ENCODE measurements around the gene TMEM217.
"Not testable (repeated sequence)": the region's sequence is repeated elsewhere in the genome, so short reads cannot be mapped to it uniquely, and the experiment has no call there.

The TMEM217 gene

DNA sequence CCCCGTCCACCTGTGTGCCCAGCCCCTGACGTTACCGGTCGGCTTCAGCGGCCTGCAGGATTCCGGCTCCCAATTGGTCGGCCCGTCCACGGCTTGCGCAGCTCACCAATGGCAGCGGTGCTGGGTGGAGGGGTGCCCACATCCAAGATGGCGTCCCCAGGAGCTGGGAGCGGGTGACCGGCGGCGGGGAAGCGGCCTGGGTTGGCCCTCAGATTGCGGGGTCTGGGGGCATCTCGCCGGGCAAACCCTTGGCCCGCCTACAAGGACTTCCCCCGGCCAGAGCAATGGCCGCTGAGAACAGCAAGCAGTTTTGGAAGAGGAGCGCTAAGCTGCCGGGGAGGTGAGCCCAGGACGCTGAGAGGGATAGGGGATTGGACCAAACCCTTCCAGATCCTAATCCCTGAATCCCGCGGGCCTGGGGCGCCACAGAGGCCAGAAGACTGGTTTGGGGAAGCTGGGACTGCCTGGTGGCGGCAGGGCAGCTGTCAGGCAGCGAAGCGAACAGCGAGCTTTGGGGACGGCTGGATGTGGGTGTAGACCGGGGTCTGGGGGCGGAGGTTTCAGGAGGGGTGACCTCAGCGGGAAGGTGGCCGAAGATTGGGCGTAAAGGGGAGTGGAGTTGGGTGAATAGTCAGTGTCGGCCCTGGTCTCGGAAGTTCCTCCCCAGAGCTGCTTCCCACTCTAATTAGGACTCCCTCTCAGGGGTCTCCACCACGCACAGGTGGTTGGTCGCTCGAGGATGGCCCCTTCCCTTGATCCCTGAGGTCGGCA lies at the start of gene TMEM217, which contains the start of gene TBC1D22B (continued):
- TF ChIP-seq, protein P1, sequence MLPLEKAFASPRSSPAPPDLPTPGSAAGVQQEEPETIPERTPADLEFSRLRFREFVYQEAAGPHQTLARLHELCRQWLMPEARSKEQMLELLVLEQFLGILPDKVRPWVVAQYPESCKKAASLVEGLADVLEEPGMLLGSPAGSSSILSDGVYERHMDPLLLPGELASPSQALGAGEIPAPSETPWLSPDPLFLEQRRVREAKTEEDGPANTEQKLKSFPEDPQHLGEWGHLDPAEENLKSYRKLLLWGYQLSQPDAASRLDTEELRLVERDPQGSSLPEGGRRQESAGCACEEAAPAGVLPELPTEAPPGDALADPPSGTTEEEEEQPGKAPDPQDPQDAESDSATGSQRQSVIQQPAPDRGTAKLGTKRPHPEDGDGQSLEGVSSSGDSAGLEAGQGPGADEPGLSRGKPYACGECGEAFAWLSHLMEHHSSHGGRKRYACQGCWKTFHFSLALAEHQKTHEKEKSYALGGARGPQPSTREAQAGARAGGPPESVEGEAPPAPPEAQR (tag by site-specific recombination; IDR thresholded peaks at IDR 0.05), result peak; percentile 41; the same call in 1 of the 2 replicates
- TF ChIP-seq YY2 (tag by site-specific recombination; IDR thresholded peaks at IDR 0.05) (peak; percentile 94), ZNF292 (tag by site-specific recombination; IDR thresholded peaks at IDR 0.05; ENCODE audit: borderline replicate concordance, low read depth) (no peak), ZNF701 (tag by site-specific recombination; IDR thresholded peaks at IDR 0.05) (no peak), ZNF426 (tag by site-specific recombination; IDR thresholded peaks at IDR 0.05) (no peak), ZFP69B (tag by site-specific recombination; IDR thresholded peaks at IDR 0.05) (0 out of 2 replicates have a peak, but pooled peaks have one; percentile 29), SP7 (tag by site-specific recombination; IDR thresholded peaks at IDR 0.05) (peak; percentile 78; the same call in 1 of the 2 replicates), ZFHX2 (tag by site-specific recombination; conservative IDR thresholded peaks at IDR 0.05) (peak; percentile 99), WT1 (tag by site-specific recombination; IDR thresholded peaks at IDR 0.05) (peak; percentile 69), ZBTB48 (tag by site-specific recombination; IDR thresholded peaks at IDR 0.05) (peak; percentile 81; the same call in 1 of the 2 replicates)
- TF ChIP-seq, protein P2, sequence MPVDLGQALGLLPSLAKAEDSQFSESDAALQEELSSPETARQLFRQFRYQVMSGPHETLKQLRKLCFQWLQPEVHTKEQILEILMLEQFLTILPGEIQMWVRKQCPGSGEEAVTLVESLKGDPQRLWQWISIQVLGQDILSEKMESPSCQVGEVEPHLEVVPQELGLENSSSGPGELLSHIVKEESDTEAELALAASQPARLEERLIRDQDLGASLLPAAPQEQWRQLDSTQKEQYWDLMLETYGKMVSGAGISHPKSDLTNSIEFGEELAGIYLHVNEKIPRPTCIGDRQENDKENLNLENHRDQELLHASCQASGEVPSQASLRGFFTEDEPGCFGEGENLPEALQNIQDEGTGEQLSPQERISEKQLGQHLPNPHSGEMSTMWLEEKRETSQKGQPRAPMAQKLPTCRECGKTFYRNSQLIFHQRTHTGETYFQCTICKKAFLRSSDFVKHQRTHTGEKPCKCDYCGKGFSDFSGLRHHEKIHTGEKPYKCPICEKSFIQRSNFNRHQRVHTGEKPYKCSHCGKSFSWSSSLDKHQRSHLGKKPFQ (tag by site-specific recombination; IDR thresholded peaks at IDR 0.05), result no peak
- TF ChIP-seq, protein P3, sequence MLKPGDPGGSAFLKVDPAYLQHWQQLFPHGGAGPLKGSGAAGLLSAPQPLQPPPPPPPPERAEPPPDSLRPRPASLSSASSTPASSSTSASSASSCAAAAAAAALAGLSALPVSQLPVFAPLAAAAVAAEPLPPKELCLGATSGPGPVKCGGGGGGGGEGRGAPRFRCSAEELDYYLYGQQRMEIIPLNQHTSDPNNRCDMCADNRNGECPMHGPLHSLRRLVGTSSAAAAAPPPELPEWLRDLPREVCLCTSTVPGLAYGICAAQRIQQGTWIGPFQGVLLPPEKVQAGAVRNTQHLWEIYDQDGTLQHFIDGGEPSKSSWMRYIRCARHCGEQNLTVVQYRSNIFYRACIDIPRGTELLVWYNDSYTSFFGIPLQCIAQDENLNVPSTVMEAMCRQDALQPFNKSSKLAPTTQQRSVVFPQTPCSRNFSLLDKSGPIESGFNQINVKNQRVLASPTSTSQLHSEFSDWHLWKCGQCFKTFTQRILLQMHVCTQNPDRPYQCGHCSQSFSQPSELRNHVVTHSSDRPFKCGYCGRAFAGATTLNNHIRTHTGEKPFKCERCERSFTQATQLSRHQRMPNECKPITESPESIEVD (tag by site-specific recombination; IDR thresholded peaks at IDR 0.05), result no peak

DNA sequence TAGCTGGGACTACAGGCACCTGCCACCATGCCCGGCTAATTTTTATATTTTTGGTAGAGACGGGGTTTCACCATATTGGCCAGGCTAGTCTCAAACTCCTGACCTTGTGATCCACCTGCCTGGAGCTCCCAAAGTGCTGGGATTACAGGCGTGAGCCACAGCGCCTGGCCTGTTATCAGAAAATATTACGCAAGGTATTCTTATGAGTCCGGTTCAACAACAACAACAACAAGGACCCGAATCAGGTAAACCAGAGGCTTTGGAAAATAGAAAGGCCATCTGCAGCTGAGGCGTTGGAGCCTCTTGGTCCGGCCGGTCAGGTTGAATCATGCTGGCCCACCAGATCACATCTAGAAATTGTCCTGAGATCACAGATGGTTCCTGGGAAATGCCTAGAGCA lies 49.5 kb upstream of the TMEM217 start:
- H3K4me1 ChIP-seq (ENCODE audit: control insufficient read depth, insufficient read depth, low read length); H3K4me3 ChIP-seq (ENCODE audit: low read depth, low read length); POLR2A ChIA-PET; H3K27ac ChIP-seq (ENCODE audit: extremely low read depth, low read depth, low read length); H3K9me3 ChIP-seq (ENCODE audit: control insufficient read depth, insufficient read depth, low read depth, low read length): not testable (repeated sequence)
- peaks cover 0 to 37% of the 10 kb centered on the region in 2 experiments; a peak in 1 of 3 replicates for H3K36me3 ChIP-seq (ENCODE audit: control insufficient read depth in 2 of 2, insufficient read depth in 1 of 2, low read length in 2 of 2)
- CTCF ChIA-PET, result interaction anchor here (0.7 to 10.6 kb wide), 3 partner anchors 8 to 97 kb away, joined by 3 to 103 read pairs (median 57); no protein-coding TSS in a partner anchor

DNA sequence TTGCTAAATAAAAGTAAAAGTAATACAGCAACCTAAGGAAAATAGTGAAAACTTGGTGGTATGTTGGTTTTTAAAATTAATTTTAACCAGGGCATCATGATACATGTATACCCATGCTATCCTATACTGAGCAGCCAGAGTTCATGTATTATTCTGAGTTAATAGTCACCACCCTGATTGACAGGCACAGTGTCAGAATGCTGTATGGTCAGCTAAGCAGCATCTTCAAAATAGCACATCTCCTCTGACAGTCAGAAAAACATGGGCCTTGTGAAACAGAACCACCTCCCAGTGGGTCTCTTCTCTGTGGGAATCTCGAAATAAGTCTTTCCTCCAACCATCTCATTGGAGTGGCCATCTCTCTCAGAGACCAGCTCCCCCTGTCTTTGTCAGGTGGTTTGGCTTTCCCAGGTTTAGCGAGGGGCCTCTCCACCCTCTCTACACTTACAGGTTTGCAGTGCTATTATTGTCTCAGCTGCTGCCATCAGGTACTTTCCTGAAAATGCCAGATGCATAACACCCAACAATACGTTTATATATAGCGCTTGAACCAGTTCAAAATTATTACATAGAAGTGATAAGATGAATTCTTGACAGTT lies 48.8 kb upstream of the TMEM217 start:
- H3K4me1 ChIP-seq (ENCODE audit: control insufficient read depth, insufficient read depth, low read length), result peaks cover 5% of the 10 kb centered on the region
- TF ChIP-seq, protein P4, sequence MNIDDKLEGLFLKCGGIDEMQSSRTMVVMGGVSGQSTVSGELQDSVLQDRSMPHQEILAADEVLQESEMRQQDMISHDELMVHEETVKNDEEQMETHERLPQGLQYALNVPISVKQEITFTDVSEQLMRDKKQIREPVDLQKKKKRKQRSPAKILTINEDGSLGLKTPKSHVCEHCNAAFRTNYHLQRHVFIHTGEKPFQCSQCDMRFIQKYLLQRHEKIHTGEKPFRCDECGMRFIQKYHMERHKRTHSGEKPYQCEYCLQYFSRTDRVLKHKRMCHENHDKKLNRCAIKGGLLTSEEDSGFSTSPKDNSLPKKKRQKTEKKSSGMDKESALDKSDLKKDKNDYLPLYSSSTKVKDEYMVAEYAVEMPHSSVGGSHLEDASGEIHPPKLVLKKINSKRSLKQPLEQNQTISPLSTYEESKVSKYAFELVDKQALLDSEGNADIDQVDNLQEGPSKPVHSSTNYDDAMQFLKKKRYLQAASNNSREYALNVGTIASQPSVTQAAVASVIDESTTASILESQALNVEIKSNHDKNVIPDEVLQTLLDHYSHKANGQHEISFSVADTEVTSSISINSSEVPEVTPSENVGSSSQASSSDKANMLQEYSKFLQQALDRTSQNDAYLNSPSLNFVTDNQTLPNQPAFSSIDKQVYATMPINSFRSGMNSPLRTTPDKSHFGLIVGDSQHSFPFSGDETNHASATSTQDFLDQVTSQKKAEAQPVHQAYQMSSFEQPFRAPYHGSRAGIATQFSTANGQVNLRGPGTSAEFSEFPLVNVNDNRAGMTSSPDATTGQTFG (tag by site-specific recombination; IDR thresholded peaks at IDR 0.05; ENCODE audit: borderline replicate concordance), result no peak
- TF ChIP-seq, protein P5, sequence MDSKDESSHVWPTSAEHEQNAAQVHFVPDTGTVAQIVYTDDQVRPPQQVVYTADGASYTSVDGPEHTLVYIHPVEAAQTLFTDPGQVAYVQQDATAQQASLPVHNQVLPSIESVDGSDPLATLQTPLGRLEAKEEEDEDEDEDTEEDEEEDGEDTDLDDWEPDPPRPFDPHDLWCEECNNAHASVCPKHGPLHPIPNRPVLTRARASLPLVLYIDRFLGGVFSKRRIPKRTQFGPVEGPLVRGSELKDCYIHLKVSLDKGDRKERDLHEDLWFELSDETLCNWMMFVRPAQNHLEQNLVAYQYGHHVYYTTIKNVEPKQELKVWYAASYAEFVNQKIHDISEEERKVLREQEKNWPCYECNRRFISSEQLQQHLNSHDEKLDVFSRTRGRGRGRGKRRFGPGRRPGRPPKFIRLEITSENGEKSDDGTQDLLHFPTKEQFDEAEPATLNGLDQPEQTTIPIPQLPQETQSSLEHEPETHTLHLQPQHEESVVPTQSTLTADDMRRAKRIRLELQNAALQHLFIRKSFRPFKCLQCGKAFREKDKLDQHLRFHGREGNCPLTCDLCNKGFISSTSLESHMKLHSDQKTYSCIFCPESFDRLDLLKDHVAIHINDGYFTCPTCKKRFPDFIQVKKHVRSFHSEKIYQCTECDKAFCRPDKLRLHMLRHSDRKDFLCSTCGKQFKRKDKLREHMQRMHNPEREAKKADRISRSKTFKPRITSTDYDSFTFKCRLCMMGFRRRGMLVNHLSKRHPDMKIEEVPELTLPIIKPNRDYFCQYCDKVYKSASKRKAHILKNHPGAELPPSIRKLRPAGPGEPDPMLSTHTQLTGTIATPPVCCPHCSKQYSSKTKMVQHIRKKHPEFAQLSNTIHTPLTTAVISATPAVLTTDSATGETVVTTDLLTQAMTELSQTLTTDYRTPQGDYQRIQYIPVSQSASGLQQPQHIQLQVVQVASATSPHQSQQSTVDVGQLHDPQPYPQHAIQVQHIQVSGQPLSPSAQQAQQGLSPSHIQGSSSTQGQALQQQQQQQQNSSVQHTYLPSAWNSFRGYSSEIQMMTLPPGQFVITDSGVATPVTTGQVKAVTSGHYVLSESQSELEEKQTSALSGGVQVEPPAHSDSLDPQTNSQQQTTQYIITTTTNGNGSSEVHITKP (tag by site-specific recombination; IDR thresholded peaks at IDR 0.05), result peak; percentile 55; the same call in 1 of the 2 replicates
- no peak overlapping the region for H3K27ac ChIP-seq (ENCODE audit: extremely low read depth, low read depth, low read length)
- no peaks in the 10 kb centered on the region for H3K9me3 ChIP-seq (ENCODE audit: control insufficient read depth, insufficient read depth, low read depth, low read length)
- CTCF ChIA-PET, result interaction anchor here (1.2 to 6.8 kb wide), 2 partner anchors 9 to 12 kb away, joined by 4 to 57 read pairs; no protein-coding TSS in a partner anchor
- H3K4me3 ChIP-seq (ENCODE audit: low read depth, low read length), result no peak overlapping the region
- POLR2A ChIA-PET, result no interaction called here
- H3K36me3 ChIP-seq (ENCODE audit: control insufficient read depth in 2 of 2, insufficient read depth in 1 of 2, low read length in 2 of 2), result peaks cover 0 to 37% of the 10 kb centered on the region in 2 experiments; a peak in 1 of 3 replicates
